ENCODE data around the gene KRT39.

The KRT39 gene

GRCh38 chr17:40980117-40980516 lies 13.4 kb upstream of the KRT39 start:
- DNase-seq = no peak

DNA sequence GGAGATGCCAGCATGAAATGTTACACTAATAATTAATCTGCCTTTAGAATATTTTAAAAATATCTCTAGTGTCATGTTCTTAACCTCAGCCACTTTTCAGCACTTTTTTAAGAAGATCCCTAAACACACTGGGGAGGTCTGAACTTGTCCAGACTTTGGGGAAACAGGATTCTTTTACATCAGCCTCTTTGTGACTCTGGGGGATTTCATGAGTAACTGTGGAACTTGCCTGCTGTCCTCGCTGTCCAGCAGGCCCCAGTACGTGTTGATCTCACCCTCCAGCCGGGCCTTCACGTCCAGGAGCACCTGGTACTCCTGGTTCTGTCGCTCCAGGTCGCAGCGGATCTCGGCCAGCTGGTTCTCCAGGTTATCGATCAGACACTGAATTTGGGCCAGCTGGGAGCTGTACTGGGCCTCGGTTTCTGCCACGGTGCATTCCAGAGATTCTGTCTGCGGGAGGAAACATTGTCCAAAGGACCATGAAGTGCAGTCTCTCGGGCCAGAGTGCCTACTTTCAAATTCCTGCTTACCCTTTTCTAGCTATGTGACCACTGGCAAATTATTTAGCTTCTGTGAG lies 11.9 kb upstream of the KRT39 start:
- DNase-seq = no peak

GRCh38 chr17:40975516-40975915 lies 8.8 kb upstream of the KRT39 start:
- no peak for DNase-seq

DNA sequence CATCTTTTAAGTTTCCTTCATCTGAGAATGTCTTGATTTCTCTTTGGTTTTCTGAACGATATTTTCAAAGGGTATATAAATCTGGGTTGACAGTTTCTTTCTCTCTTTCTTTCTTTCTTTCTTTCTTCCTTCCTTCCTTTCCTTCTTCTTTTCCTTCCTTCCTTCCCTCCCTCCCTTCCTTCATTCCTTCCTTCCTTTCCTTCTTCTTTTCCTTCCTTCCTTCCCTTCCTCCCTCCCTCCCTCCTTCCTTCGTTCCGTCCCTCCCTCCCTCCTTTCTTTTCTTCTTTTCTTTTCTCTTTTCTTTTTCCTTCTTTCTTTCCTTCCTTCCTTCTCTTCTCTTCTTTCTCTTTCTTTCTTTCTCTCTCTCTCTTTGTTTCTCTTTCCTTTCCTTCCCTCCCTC lies 7.6 kb upstream of the KRT39 start:
- no peak for DNase-seq

- no peak for DNase-seq
Observed at GRCh38 chr17:40967582-40967981, 834 bp upstream of the KRT39 start.

- DNase-seq = no peak
Observed at GRCh38 chr17:40963838-40964237, 2.9 kb downstream of the KRT39 start.

- DNase-seq = no peak
Observed at GRCh38 chr17:40962059-40962561, 4.6 kb downstream of the KRT39 start.

- DNase-seq = no peak
Observed at GRCh38 chr17:40961591-40961990, 5.2 kb downstream of the KRT39 start.

GRCh38 chr17:40960144-40960543 lies 6.6 kb downstream of the KRT39 start:
- no peak for DNase-seq

DNA sequence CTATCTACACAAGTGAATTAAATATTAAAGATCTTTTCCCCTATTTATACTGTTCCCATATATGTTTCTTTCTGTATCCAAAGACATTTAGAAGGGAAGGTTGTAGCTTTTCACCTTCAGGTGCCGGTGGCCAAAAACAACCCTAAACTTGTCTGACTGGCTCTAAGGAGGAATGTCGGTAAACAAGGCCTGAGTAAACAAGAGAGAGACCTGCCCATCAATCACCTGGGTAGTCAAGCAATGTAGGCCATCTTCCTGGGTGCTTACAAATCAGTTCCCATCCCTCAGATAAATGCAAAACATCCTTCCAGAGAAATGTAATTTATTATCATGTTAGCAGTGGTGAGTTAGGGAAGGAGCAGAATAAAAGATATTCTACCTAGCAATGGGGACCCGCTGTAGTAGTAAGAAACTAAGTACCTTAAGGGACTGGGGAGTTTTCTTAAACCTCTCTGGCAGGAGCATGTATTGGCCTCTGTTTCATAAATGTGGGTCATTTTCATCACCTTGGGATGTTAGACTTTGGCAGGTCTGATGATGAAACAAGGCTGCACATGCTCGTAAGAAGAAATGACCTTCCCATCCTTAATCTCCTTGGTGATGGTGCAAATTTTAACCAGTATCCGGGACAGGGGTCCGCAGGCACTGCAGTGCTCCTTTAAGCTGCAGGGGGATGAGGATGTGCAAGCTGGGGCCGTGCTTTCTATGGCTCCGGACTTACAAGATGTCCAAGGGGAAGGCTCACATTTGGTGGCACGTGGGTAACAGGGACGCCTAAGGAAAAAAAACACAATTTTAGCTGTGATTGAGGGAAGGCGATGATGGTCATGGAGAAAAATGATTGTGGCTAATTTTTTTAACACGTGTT lies 8.4 kb downstream of the KRT39 start:
- no peak for DNase-seq

DNA sequence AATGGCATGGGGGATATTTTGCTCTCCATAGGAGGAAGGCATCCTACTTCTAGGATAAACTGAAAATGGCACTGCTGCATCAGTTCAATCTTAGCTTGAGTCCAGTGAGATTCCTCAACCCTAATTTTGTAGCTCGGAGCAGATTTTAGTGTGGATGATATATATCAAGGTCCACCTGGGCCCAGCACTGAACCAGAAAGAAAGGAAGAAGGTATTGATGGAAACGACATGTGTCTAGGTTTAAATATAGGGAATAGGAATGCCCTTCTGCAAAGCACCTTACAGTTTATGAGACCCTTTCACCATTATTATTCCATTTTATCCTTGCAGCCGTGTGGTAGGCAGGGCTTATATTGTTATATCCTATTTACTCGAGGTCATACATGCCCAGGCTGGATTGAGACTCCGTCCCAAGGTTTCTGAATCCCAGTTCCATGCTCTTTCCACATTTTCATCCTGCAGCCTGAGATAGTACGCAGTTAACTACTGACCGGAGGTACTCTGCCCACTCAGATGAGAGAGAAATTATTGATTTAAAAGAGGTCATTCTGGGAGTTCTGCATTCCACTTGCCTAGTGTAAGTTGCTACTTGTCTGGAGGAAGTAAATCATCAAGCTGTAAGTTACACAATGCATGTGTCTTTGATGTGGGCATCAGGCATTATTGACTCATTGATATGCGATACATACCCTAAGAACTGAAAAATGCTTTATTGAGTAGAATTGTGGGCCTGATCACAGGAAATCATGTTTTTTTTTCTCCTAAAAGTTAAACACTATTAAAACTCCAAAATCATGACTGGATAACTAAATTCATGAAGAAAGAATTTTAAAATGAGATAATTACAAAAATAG lies 10.1 kb downstream of the KRT39 start:
- DNase-seq = no peak

- no peak for DNase-seq
Observed at GRCh38 chr17:40953881-40954280, 12.9 kb downstream of the KRT39 start.

DNA sequence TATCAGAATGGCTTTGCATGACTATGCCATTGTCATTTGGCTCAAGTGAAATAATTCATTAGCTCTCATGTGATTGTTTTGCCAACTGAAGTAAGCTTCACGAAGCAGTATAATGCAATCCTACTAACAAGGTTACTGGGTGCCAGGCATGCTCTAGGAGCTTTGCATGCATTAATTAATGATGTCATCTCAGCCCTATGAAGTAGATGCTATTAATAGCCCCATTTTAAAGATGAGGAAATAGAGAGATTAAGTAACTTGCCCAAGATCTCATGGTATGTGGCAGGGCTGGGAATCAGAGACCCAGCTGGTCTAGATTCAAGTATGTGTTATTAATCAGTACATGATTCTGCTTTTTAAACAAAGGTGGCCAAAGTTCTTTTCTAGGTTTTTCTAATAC lies 14.1 kb downstream of the KRT39 start:
- DNase-seq = no peak

- DNase-seq = no peak
Observed at GRCh38 chr17:40952154-40952553, 14.6 kb downstream of the KRT39 start.

DNA sequence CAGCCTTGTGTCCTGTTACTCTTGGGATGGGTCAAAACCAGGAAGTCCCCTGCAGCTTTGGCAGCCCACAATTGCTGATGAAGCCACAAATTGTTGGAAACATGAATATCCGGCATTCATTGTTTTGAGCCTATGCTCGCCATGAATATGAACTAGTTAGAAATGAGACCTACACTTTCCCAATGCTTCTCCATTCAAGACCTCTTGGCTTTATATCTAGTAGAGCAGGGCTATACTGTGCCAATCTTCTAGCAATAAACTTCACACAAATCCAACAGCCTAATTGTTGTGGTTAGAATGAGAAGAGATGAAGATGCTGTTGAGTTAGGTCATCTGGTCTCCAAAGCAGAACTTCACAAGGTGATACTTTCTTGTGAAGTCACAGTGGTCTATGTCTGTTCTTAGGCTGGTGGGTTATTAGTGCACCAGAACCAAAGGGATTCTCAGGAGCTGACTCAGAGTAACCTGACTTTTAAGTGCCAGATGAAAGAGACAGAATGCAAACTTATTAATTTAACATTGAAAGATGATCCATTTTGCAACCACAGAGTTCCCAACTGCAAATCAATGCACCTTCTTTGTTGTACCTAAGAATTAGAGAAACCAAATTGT lies 15.6 kb downstream of the KRT39 start:
- DNase-seq = no peak

DNA sequence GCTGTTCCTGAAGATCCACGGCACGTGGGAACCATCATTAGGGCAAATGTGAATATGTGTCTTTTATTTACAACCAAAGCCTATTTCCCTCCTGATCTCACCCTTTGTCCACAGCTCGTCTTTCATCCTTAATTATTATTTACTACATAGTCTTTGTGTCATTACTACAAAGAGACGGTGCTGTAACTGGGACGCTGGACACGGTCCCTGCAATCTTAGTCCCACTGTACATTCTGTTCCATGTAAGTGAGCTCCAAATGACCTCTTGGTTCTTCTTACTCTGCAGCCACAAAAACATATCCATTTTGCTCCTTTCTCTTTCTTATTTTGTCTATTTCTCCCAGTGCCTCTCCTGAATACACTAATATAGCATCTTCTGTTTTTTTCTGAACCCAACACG lies 16.6 kb downstream of the KRT39 start:
- DNase-seq = no peak

- DNase-seq = no peak
Observed at GRCh38 chr17:40949418-40949817, 17.3 kb downstream of the KRT39 start.

- DNase-seq = no peak
Observed at GRCh38 chr17:40947929-40948328, 18.8 kb downstream of the KRT39 start.

GRCh38 chr17:40945414-40945813 lies 21.3 kb downstream of the KRT39 start:
- no peak for DNase-seq

GRCh38 chr17:40944531-40944930 lies 22.2 kb downstream of the KRT39 start:
- DNase-seq = no peak

GRCh38 chr17:40942553-40942952 lies 24.2 kb downstream of the KRT39 start:
- DNase-seq = no peak

DNA sequence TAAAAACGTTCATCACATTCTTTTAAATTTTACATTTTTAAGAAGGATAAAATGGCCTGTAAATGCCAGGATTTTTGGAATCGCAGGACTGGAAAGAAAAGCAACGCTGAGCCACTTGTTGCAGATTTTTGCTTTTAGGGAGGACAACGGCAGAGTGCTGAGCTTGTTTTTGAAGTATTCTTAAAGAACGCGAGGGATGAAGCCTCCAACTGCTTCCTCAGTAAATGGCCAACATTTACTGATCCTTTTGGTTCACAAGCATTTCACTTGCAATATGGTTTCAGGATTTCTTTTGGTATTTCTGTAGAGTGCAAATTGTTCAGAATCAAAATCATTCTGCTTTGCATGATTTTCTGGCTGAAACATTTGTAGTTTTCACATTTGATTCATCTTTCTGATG lies 26.5 kb downstream of the KRT39 start:
- DNase-seq = no peak

- no peak for DNase-seq
Observed at GRCh38 chr17:40938981-40939380, 27.8 kb downstream of the KRT39 start.
